Loucy (cell line): ENCODE measurements around the gene MGAT5.

Experiments used
- EZH2phosphoT487 ChIP-seq: fragments of 200-600 bp; IDR thresholded peaks from 2 replicates; pipeline ENCODE4 v1.6.1; 2018; ENCODE audit warnings: antibody characterized with exemption, mild to moderate bottlenecking, moderate library complexity, borderline replicate concordance
- TF ChIP-seq, protein P1 (sequence below): fragments of 200-600 bp; sonication (generic); conservative IDR thresholded peaks from 2 replicates; pipeline ENCODE4 v1.5.1; 2014; ENCODE audit warnings: mild to moderate bottlenecking, antibody characterized with exemption, low read length

DNA sequence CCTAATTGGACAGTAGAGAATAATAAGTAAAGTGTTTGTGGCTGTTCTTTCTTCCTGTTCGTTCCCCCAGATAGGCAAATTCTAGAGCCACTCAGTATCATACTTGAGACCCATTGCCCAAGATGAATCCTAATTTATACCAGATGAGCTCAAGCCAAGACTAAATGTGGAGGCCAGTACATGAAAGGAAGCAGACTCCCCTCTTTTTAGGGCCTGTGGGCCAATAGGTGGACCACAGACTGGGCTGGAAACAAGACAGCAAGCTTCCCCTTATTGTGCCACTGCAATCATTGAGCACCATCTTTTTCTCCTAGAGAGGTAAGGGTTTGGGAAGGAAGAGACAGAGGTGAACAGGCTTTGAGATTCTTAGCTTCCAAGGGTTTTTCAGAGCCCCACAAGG lies 141.9 kb downstream of the MGAT5 start:
- TF ChIP-seq, protein P1, sequence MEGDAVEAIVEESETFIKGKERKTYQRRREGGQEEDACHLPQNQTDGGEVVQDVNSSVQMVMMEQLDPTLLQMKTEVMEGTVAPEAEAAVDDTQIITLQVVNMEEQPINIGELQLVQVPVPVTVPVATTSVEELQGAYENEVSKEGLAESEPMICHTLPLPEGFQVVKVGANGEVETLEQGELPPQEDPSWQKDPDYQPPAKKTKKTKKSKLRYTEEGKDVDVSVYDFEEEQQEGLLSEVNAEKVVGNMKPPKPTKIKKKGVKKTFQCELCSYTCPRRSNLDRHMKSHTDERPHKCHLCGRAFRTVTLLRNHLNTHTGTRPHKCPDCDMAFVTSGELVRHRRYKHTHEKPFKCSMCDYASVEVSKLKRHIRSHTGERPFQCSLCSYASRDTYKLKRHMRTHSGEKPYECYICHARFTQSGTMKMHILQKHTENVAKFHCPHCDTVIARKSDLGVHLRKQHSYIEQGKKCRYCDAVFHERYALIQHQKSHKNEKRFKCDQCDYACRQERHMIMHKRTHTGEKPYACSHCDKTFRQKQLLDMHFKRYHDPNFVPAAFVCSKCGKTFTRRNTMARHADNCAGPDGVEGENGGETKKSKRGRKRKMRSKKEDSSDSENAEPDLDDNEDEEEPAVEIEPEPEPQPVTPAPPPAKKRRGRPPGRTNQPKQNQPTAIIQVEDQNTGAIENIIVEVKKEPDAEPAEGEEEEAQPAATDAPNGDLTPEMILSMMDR: no peak
- no peak for TF ChIP-seq EZH2phosphoT487
